Type B pancreatic cell (in vitro differentiated cells): ENCODE results near the gene PTDSS2. TPM values are rescaled to one million over a fixed set of nuclear protein-coding genes. Genes with fewer than 3 reads are reported as not detected.
"Not testable (repeated sequence)": the region's sequence is repeated elsewhere in the genome, so short reads cannot be mapped to it uniquely, and the experiment has no call there.

ENCODE experiments used
- DNase-seq: peaks from one replicate; pipeline ENCODE4 v3.0.0; 2021; ENCODE audit warnings: mixed read lengths; ENCODE audit not compliant: unreplicated experiment; ENCODE audit errors: extremely low spot score
- H3K27ac Mint-ChIP-seq: 2 replicates; pipeline ENCODE4 v1.8.0; 2021; ENCODE audit warnings: mild to moderate bottlenecking, mixed read lengths
- H3K27me3 Mint-ChIP-seq: 2 replicates; pipeline ENCODE4 v1.8.0; 2021; ENCODE audit warnings: mixed read lengths
- H3K36me3 Mint-ChIP-seq: 2 replicates; pipeline ENCODE4 v1.8.0; 2021; ENCODE audit warnings: mixed read lengths
- H3K4me1 Mint-ChIP-seq: one replicate; pipeline ENCODE4 v1.8.0; 2021; ENCODE audit warnings: mixed read lengths; ENCODE audit not compliant: unreplicated experiment
- H3K4me3 Mint-ChIP-seq: 2 replicates; pipeline ENCODE4 v1.8.0; 2021; ENCODE audit warnings: mild to moderate bottlenecking, mixed read lengths
- H3K9me3 Mint-ChIP-seq: 2 replicates; pipeline ENCODE4 v1.8.0; 2021; ENCODE audit warnings: mixed read lengths
- long read RNA-seq: library from polyadenylated mRNA; unstranded; transcript quantifications from one replicate; pipeline ENCODE4 v2.0.0, GENCODE V29; 2020
- total RNA-seq: library from RNA; stranded (reverse); gene quantifications from 2 replicates; pipeline ENCODE4 v1.2.1, GENCODE V29; 2021; ENCODE audit warnings: low replicate concordance
- TF ChIP-seq, protein P1 (sequence below): fragments of 200-600 bp; sonication (generic); conservative IDR thresholded peaks from 2 replicates; pipeline ENCODE4 v1.5.0; 2021; ENCODE audit warnings: antibody characterized with exemption, mild to moderate bottlenecking

Gene PTDSS2
- 33.6 and 46.9 TPM in 2 replicates for total RNA-seq
- long read RNA-seq, partial matches to known transcripts = 3 of 9 reads
- long read RNA-seq, other reads (novel, unspliced or antisense) = 6 of 9 reads

DNA sequence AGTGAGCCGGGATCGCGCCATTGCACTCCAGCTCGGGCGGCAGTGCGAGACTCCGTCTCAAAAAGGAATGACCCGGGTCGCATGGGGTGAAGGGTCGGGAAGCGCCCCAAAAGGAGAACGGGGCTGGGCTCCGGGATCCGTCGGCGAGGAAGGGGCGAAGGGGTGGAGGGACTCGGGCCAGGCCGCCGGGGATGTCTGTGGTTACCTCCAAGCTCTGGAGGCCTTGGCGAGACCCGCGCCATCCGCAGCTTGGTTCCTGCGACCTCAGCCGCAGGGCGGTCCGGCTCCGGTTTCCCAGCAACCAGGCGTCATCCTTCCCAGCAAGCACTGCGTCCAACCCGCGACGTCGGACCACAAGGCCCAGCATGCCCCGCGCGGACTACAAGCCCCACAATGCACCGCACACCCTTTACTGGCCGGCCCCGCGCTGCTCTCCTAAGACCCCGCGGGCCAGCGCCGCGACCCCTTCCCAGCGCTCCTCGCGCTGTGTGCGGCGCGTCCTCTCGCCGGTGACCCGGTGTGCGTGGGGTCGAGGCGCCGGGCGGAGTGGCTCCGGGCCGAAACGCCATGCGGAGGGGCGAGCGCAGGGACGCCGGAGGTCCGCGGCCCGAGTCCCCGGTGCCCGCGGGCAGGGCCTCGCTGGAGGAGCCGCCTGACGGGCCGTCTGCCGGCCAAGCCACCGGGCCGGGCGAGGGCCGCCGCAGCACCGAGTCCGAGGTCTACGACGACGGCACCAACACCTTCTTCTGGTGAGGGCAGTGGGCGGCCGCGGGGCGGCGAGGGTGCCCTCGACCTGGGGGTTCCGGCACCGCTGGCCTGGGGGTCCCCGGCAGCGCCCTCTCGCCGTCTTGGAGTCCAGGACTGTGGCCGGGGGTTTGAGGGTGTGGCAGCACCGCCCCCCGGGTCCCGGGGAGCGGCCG is at the start of gene PTDSS2:
PTDSS2 (plus strand) TSS at position 391 of the 920 bp plus-strand sequence; CDS start at position 568, 177 bp downstream.
- H3K4me1 Mint-ChIP-seq = peaks cover 6% of the 10 kb centered on the region
- H3K9me3 Mint-ChIP-seq = no peaks in the 10 kb centered on the region
- H3K27me3 Mint-ChIP-seq = no peaks in the 10 kb centered on the region
- H3K36me3 Mint-ChIP-seq = peaks cover 4% of the 10 kb centered on the region
- H3K27ac Mint-ChIP-seq = peak within 1 kb of the TSS; percentile 95
- DNase-seq = peak; percentile 96
- TF ChIP-seq, protein P1, sequence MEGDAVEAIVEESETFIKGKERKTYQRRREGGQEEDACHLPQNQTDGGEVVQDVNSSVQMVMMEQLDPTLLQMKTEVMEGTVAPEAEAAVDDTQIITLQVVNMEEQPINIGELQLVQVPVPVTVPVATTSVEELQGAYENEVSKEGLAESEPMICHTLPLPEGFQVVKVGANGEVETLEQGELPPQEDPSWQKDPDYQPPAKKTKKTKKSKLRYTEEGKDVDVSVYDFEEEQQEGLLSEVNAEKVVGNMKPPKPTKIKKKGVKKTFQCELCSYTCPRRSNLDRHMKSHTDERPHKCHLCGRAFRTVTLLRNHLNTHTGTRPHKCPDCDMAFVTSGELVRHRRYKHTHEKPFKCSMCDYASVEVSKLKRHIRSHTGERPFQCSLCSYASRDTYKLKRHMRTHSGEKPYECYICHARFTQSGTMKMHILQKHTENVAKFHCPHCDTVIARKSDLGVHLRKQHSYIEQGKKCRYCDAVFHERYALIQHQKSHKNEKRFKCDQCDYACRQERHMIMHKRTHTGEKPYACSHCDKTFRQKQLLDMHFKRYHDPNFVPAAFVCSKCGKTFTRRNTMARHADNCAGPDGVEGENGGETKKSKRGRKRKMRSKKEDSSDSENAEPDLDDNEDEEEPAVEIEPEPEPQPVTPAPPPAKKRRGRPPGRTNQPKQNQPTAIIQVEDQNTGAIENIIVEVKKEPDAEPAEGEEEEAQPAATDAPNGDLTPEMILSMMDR = no peak
- H3K4me3 Mint-ChIP-seq = peak within 1 kb of the TSS; percentile 100

GRCh38 chr11:401196-401595 is 48.9 kb upstream of the PTDSS2 start:
- H3K27me3 Mint-ChIP-seq, H3K27ac Mint-ChIP-seq, H3K4me3 Mint-ChIP-seq, DNase-seq, H3K4me1 Mint-ChIP-seq, H3K36me3 Mint-ChIP-seq, H3K9me3 Mint-ChIP-seq: not testable (repeated sequence)

GRCh38 chr11:403021-403760 is 46.9 kb upstream of the PTDSS2 start:
- Mint-ChIP-seq H3K9me3 (no peaks in the 10 kb centered on the region), H3K4me1 (no peaks in the 10 kb centered on the region), H3K27me3 (no peaks in the 10 kb centered on the region), H3K4me3 (no peak overlapping the region), H3K27ac (no peak overlapping the region), H3K36me3 (no peaks in the 10 kb centered on the region)
- TF ChIP-seq, protein P1 = no peak
- DNase-seq = no peak

GRCh38 chr11:403761-404431 is 46.2 kb upstream of the PTDSS2 start:
- Mint-ChIP-seq H3K4me3 (no peak overlapping the region), H3K27ac (no peak overlapping the region), H3K36me3 (no peaks in the 10 kb centered on the region), H3K9me3 (no peaks in the 10 kb centered on the region), H3K27me3 (no peaks in the 10 kb centered on the region), H3K4me1 (no peaks in the 10 kb centered on the region)
- no peak for DNase-seq
- TF ChIP-seq, protein P1 = no peak

GRCh38 chr11:404551-405264 is 45.4 kb upstream of the PTDSS2 start:
- H3K9me3 Mint-ChIP-seq = no peaks in the 10 kb centered on the region
- no peak for DNase-seq
- TF ChIP-seq, protein P1 = no peak
- no peaks in the 10 kb centered on the region for H3K4me1 Mint-ChIP-seq
- no peaks in the 10 kb centered on the region for H3K36me3 Mint-ChIP-seq
- H3K27me3 Mint-ChIP-seq = no peaks in the 10 kb centered on the region
- H3K4me3 Mint-ChIP-seq = no peak overlapping the region
- H3K27ac Mint-ChIP-seq = peak overlapping the region; percentile 65
